8988T (cell line): Measurements from ENCODE around the gene SLC6A2.
"Not testable (repeated sequence)": the region's sequence is repeated elsewhere in the genome, so short reads cannot be mapped to it uniquely, and the experiment has no call there.

Experiments
- DNase-seq: peaks from one replicate; pipeline ENCODE4 v3.0.0; 2011

Gene SLC6A2

GRCh38 chr16:55725055-55725777 lies 69.4 kb downstream of the SLC6A2 start:
- no peak for DNase-seq

- no peak for DNase-seq
These were observed 73.0 kb downstream of the SLC6A2 start for GRCh38 chr16:55728797-55729196.

- no peak for DNase-seq
These were observed 74.3 kb downstream of the SLC6A2 start for GRCh38 chr16:55730115-55730514.

- no peak for DNase-seq
These were observed 76.7 kb downstream of the SLC6A2 start for GRCh38 chr16:55732496-55732895.

GRCh38 chr16:55734665-55735064 lies 78.9 kb downstream of the SLC6A2 start:
- DNase-seq = no peak

- DNase-seq = no peak
These were observed 79.5 kb downstream of the SLC6A2 start for GRCh38 chr16:55735120-55735781.

- no peak for DNase-seq
These were observed 80.9 kb downstream of the SLC6A2 start for GRCh38 chr16:55736671-55737070.

GRCh38 chr16:55737318-55737717 lies 81.5 kb downstream of the SLC6A2 start:
- no peak for DNase-seq

- DNase-seq = no peak
These were observed 82.2 kb downstream of the SLC6A2 start for GRCh38 chr16:55737966-55738365.

GRCh38 chr16:55746081-55746480 lies 90.3 kb downstream of the SLC6A2 start:
- no peak for DNase-seq

- no peak for DNase-seq
These were observed 92.0 kb downstream of the SLC6A2 start for GRCh38 chr16:55747785-55748184.

- DNase-seq = not testable (repeated sequence)
These were observed 96.8 kb downstream of the SLC6A2 start for GRCh38 chr16:55752465-55753144.

- not testable (repeated sequence) for DNase-seq
These were observed 97.4 kb downstream of the SLC6A2 start for GRCh38 chr16:55753145-55753631.
